Left cardiac atrium (tissue), 4 donors: ENCODE results near the gene PTGS2. TPM values are rescaled to one million over a fixed set of nuclear protein-coding genes. Genes with fewer than 3 reads are reported as not detected.
"Not testable (repeated sequence)": the region's sequence is repeated elsewhere in the genome, so short reads cannot be mapped to it uniquely, and the experiment has no call there.

Experiments
- ATAC-seq, 2 donors: fragments of 200-7000 bp; cut with Tn5 transposase; one replicate each; pipeline ENCODE4 v1.9.1; 2020; ENCODE audit warnings: mild to moderate bottlenecking in 2 of 2, moderate library complexity in 2 of 2
- DNase-seq: peaks from one replicate; pipeline ENCODE4 v3.0.0-alpha.2; 2020
- intact Hi-C, 2 donors: fragments of 100-400 bp; cut with DNase I; formaldehyde crosslinking; loops; one replicate each; pipeline versions ENCODE4 v1.14.1 to v1.15.1; 2022 to 2023
- total RNA-seq, 2 donors: library from RNA; stranded (reverse); fragmentation: NEBNext Ultra II Directional; extraction: Animal tissue kit (Norgen Biotek cat#: 25700); gene quantifications; one replicate each; pipeline ENCODE4 v1.2.1, GENCODE V29; 2021
- donor health status: DM: no; HTN: yes; CAD: no.
- donor health status: DM: no; HTN: yes; CAD: no; lungs with severe emphysema.
- donor health status: DM: yes; HTN: yes; CAD: no.
- donor health status: Dilated cardiomyopathy.

PTGS2 gene
- total RNA-seq, 2 donors from 2014 or later: 1.4 to 4.6 TPM

DNA sequence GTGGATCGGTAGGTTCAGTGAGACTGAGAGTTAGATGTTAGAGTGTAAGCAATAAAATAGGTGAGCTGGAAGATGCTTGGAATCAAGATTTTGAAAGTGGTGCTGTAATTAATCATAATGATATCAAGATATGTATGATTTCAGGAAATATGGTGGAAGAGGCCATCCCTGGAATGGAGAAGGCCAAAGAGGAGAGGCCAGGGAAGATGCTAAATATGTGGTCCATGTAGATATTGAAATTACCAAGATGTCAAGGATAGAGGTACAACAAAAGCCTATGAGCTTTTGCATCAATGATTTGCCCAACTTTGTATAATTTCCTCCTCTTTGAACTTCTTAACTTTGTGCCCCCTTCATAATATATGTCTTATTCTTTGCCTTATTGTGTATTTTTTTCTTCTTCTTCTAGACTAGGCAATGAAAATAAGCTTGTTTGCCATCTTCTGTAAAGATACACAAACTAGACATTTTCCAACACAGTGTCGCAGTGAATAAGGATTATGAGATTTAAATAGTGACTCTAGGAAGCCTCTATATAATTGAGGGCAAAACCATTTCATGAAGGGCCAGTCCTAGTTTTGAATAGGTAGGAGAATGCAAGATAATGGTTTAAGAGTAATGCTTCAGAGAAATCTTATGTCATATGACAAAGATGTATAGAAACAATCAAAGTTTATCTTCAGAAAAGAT, 8.9 kb downstream of the PTGS2 start:
- intact Hi-C loops: no loop called here
- ATAC-seq: no peak
- DNase-seq: no peak

DNA sequence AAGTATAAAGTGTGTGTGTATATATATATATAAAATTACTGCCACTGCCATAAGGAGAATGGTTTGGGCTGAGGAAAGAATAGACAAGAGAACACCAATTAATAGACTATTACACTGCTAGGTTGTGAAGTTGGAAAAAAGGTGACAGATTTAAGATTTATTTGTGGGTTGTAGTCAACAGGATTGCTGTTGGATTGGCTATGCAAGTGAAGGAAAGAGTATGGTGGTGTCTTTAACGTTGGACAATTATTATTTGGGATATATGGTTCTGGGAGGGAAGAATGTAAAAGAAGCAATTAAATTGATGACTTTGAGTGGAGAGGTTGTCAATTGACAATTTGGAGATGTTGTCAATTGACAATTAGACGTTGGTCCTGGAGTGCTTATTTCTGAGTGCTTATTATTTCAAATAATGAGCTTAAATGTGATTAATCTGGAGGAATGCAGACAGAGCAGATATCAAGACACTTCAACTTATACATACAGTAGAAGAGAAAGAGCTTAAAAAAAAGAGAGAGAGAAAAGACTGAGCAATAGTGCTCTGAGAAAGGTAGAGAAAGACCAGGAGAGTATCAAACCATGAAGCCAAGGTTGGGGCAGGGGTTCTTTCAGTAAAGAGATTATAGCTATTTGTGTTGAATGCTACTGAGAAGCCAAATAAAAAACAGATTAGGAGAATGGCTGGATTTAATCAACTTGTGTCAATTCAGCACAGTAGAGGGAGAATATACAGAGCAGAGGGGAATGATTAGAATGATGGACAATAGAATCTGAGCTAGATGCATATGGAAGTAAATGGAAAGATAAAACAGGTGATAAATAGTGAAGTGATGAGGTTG, 9.7 kb downstream of the PTGS2 start:
- ATAC-seq (no peak), DNase-seq (no peak)
- intact Hi-C loops: no loop called here

DNA sequence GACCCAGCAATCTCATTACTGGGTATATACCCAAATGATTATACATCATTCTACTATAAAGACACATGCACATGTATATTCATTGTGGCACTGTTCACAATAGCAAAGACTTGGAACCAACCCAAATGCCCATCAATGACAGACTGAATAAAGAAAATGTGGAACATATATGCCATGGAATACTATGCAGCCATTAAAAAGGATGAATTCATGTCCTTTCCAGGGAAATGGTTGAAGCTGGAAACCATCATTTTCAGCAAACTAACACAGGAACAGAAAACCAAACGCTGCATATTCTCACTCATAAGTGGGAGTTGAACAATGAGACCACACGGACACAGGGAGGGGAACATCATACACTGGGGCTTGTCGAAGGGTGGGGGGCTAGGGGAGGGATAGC, 10.4 kb downstream of the PTGS2 start:
- DNase-seq, intact Hi-C loops, ATAC-seq: not testable (repeated sequence)

DNA sequence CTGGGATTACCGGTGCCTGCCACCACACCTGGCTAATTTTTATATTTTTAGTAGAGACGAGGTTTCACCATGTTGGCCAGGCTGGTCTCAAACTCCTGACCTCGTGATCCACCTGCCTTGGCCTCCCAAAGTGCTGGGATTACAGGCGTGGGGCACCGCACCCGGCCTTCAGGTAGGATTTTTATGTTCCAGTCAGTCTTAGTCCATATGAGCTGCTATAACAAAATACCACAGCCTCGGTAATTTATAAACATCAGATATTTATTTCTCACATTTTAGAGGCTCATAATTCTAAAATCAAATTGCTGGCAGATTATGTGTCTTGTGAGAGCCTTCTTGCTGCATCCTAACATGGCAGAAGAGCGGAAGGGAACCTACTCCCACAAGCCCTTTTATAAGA, 16.0 kb downstream of the PTGS2 start:
- DNase-seq, intact Hi-C loops, ATAC-seq: not testable (repeated sequence)

DNA sequence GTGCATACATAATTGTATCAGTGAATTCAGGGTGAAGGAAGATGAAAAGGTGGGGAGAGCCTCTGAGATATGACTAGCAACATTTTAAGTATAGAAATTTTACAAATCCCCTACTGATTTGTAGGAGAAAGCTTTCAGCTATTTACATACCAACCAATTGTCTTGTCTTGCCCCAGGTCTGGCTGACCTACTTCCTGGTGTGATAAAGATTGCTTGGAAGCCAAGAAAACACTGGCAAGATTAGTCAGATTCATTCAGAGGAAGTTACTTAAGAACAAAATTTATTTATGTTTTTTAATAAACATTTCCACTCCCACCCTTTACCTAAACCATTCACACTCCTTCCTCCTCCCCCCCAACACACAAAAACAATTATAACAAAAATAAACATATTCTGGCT, 17.5 kb downstream of the PTGS2 start:
- intact Hi-C loops: no loop called here
- ATAC-seq: no peak
- no peak for DNase-seq

DNA sequence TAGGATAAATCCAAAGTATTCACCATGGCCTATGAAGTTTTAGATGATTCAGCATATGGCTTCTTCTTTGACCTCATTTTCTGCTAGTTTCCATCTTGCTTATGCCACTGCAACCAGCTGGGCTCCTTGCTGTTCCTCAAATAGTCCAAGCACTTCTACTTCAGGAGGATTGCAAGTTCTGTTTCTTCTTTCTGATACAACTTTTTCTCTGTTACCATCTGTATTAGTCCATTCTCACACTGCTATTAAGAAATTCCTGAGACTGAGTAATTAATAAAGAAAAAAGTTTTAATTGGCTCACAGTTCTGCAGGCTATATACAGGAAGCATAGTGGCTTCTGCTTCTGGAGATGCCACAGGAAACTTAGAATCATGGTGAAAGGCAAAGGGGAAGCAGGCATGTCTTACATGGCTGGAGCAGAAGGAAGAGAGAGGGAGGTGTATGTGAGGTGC, 20.3 kb downstream of the PTGS2 start:
- DNase-seq (no peak), ATAC-seq (no peak)
- intact Hi-C loops: no loop called here

DNA sequence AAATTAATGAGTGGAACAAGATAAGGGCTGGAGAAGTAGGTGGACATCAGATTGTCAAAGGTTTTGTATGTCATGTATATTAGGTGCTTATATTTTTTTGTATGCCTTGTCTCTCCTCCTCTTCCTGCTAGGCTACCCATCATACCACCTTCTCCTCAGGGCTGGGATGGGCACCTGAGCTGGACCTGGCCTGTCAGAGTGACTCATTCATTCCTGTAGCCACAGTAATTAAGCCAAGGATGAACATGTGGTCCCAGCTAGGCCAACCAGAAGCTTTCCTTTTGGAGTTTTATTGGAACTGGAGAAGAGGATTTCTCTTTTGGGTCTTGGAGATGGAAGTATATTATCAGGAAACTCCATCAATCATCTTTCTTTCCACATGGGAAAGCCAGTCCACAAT, 21.2 kb downstream of the PTGS2 start:
- DNase-seq (no peak), ATAC-seq (no peak)
- intact Hi-C loops: no loop called here

DNA sequence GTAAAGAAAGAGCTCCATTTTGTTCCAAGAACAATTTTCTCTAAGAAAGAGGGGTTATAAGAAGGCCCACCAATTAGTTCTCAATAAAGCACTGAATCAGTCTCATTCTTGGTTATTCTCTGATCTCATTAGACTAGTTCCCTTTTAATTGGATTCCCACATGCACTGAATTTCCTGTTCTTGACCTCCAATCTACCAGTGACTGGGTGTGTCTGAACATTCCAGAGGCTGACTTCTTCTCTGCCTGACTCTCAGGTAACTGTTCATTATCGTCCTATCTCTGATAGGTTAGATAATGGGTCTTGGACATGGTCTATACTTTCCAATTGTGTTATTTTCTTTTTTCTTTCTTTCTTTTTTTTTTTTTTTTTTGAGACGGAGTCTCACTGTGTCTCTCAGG, 22.7 kb downstream of the PTGS2 start:
- intact Hi-C loops: no loop called here
- DNase-seq (no peak), ATAC-seq (no peak)

DNA sequence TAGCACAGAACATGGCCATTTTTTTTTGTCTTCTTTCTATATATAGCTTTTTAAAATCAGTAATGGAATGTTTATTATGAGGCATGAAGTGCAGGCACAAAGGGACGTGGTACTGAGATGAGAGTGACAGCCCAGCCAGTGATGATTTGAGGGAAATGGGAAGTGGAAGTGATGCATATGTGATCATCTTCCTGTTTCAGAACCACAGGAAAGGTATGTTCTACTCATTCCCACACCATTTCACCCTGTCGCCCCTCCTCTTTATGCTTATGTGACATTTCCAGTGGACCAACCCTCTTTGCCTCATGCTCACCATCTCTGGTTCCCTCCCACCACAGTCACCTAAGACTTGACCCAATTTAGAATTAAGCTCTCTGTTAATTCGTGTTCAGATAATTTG, 24.3 kb downstream of the PTGS2 start:
- DNase-seq (no peak), ATAC-seq (peak in 1 of 2 donors; percentile 37)
- intact Hi-C loops: no loop called here

DNA sequence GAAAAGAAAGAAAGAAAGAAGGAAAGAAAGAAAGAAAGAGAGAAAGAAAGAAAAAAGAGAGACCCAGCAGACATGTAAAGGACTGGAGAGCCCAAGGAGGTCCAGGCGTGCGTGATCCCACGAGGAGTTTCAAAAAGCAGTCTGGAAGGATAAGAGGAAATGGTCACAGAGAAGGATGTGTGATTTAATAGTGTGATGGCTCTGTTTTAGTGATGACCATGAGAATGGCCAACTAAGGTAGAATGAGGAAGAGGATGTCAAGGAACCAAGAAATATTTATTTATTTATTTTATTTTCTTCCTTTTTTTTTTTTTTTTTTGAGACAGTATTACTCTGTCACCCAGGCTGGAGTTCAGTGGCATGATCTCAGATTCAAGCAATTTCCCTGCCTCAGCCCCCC, 25.5 kb downstream of the PTGS2 start:
- intact Hi-C loops: no loop called here
- ATAC-seq: peak in 1 of 2 donors; percentile 30

DNA sequence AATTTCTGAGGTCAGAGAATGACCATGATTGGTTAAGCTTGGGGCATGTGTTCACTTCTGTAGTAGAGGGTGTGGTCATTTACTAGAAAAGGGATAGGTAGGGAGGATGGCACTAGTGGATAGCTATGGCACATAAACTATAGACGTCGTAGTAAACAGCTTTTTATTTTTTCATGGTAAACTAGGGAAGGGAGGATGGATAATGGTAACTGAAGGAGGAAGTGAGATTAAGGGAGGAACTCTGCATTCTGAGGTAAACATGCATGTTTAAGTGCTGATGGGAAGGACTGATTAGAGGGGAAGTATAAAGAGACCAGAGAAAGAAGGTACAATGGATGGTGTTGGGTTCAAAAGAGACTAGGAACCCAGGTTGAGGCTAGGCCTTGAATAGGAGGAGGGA, 26.9 kb downstream of the PTGS2 start:
- intact Hi-C loops: no loop called here
- no peak for DNase-seq
- no peak for ATAC-seq

More for the DNA sequence above, 25.5 kb downstream of the PTGS2 start:
- no peak for DNase-seq

DNA sequence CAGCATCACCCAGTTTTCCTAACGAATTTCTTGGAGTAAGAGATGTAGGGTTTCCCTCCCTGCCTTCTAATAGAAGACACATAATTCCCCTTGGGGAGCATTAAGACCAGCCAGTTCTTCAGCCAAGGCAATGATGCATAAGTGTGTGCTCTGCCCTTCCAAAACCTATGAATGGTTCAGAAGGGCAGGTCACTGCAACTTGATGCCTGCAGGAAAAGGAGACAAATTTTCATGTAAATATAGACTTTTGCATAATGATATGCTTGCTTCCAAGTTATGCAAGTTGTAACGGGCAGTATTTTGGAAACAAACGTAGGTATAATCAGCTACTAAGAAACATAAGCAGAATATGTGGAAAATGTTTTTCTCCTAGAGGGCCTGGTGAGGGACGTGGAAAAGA, 31.6 kb downstream of the PTGS2 start:
- intact Hi-C loops: no loop called here
- ATAC-seq (no peak), DNase-seq (no peak)

DNA sequence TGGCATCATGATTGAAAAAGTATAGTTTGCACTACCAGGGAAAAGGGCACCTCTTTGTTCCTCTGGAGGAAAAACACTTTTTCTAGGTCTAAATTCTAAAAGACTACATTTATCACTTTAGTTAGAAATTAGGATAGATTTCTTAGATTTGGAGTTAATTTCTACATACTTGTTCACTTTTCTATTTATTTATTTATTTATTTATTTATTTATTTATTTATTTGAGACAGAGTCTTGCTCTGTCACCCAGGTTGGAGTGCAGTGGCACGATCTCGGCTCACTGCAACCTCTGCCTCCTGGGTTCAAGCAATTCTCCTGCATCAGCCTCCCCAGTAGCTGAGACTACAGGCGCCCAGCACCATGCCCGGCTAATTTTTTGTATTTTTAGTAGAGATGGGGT, 32.2 kb downstream of the PTGS2 start:
- DNase-seq, ATAC-seq, intact Hi-C loops: not testable (repeated sequence)

DNA sequence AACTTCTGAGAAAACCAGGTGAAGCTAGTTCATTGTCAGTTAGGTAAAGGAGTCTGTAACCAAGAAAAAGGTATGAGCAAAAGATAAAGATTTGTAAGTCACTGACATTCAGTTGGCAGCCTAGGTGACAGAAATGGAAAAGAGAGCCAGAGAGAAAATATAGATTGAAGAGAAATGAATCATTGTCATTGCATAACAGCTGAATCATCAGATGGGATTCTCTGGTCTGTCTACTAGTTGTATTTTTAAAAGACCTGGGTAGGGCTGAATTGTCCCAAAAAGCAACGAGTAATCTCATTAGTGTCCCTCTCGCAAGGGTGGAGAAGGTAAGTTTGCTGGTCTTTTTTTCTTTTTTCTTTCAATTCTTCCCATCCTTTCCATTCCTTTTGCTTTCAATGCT, 36.6 kb downstream of the PTGS2 start:
- DNase-seq (no peak), ATAC-seq (peak in 1 of 2 donors; percentile 49)
- intact Hi-C loops: no loop called here

DNA sequence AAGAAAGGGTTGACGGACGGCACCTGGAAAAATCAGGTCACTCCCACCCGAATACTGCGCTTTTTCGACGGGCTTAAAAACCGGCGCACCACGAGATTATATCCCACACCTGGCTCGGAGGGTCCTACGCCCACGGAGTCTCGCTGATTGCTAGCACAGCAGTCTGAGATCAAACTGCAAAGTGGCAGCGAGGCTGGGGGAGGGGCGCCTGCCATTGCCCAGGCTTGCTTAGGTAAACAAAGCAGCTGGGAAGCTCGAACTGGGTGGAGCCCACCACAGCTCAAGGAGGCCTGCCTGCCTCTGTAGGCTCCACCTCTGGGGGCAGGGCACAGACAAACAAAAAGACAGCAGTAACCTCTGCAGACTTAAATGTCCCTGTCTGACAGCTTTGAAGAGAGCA, 42.7 kb downstream of the PTGS2 start:
- ATAC-seq, DNase-seq, intact Hi-C loops: not testable (repeated sequence)

DNA sequence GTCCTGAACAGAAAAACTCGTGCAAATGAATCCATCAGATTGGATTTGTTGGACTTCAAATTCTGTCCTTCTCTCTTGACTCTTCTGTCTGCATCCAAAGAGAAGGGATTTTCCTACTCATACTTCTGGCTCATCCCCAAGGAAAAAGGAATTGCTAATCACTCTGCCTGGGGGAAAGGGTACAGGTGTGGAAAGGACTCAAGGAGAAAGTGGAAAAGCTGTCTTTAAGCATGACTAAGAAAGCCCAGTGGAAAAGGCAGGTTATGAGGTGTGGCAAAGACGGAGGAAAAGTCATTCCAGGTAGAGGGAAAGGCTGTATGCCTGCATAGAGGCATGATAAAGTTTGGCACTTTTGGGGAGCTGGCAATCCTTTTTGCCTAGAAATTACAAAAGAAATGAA, 43.4 kb downstream of the PTGS2 start:
- no peak for ATAC-seq
- intact Hi-C loops: no loop called here
- DNase-seq: no peak

DNA sequence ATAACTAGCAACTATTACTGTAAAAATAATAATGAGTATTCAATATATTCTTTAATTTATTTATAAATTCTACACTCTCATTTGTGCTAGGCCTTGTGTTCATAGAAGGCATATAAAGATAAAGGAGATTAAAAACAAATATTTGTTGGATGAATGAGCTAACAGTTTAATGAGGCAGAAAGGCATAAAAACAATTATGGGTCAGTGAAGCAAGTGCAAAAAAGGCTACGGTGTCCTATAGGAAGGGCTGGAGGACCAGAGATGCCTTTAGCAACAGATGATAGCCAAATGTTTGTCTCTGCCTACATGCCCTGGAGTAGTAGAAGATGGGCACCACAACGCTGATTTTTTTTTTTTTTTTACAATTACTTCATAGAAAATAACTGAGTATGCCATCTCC, 45.7 kb downstream of the PTGS2 start:
- intact Hi-C loops: no loop called here
- ATAC-seq (no peak), DNase-seq (no peak)

DNA sequence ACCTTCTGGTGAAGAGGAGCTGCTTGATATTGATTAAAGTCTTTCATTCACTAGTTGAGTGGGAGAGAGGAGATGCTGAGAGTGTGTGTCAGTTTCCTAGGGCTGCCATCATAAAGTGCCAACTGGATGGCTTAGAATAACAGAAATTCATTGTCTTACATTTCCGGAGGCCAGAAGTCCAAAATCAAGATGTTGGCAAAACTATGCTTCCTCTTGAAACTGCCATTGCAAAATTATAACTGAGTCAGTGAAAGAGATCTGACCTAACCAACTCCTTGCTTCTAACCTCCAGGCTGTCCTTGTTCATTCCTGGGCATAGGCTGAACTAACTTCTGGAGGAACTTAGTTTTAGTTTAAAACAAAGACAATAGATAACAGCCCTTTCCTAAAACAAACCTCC, 47.1 kb downstream of the PTGS2 start:
- no peak for ATAC-seq
- intact Hi-C loops: no loop called here
- DNase-seq: no peak

DNA sequence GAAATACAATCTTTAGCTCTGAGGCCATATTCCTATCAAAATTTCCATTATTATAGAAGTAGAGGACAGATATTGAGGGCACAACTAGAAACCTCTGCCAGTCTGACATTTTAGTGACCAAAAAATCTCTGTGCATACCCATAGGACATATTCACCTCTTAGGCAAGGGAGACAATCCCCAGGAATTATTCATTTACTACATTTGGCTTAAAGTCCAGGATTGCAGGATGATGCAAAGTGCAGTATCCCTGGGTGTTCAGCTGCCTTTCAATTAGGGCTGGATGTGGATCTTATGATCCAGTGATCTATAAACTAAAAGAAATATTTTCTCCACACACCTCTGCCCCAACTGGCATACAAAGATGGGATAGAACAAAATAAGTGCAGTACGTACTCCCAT, 50.9 kb downstream of the PTGS2 start:
- no peak for DNase-seq
- intact Hi-C loops: no loop called here
- no peak for ATAC-seq

DNA sequence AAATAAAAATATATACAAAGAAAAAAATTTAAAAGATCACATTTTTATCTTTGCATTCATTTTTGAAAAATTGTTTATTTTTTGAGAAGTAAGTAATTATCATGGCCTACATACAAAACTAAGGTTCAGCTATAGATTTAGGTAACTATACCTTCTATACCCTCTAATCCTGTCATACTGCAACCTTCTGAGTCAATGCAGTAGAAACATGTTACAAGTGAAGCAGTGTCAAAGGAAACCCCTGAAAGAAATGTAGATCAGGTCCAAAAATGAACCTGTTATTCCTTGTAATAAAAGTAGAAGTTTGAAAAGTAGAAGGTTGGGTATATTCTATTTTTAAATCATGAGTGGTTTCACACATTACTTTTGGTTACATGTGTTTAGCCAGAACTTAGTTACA, 51.3 kb downstream of the PTGS2 start:
- intact Hi-C loops: no loop called here
- ATAC-seq (no peak), DNase-seq (no peak)

DNA sequence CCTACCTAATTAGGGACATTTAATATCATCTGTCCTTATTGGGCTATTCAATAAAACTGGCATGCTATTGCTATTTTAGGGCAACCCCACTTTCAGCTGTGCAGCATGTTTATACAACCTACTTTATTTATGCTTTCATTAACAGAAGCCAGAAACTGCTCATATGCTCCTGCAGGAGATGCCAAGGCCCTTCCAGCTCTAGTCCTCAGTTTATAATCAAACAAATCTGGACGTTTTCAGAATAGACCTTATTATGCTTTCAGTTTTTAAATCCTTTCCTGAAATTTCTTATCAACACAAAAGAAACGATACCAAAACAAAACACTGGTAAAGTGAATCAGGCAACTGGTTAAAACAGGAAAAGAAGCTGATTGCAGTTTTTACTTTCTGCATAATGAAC, 53.2 kb downstream of the PTGS2 start:
- DNase-seq (no peak), ATAC-seq (no peak)
- intact Hi-C loops: no loop called here
